Measurements from ENCODE around the gene MARCHF10. TPM values are rescaled to one million over a fixed set of nuclear protein-coding genes. Genes with fewer than 3 reads are reported as not detected.

The MARCHF10 gene
- total RNA-seq, 1 experiment from 2014 or later, result not detected

DNA sequence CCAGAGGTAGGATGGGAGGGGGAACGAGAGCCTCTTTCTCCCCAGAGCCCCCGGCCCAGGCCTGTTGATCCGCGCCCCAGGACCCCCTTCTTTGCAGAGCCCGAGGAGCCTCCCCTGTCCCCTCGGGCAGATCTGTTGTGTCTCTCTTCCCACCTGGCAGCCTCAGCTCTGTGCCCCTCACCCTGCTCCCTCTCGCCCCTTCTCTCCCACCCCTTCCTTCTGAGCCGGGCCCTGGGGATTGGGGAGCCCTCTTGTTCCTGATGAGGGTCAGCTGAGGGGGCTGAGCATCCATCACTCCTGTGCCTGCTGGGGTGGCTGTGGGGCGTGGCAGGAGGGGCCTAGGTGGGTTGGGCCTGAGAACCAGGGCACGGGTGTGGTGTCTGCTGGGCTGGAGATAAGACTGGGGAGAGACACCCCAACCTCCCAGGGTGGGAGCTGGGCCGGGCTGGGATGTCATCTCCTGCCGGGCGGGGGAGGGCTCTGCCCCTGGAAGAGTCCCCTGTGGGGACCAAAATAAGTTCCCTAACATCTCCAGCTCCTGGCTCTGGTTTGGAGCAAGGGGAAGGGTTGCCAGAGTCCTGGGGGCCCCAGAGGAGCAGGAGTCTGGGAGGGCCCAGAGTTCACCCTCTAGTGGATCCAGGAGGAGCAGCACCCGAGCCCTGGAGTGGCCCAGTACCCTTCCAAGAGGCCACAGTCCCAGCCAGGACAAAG is 115.2 kb downstream of the MARCHF10 start:
- H4K20me1 ChIP-seq (ENCODE audit: insufficient read depth), result no peaks in the 10 kb centered on the region
- no peak for TF ChIP-seq EGR1 (IDR thresholded peaks at IDR 0.05; ENCODE audit: low read depth)
- TF ChIP-seq YY1 (IDR thresholded peaks at IDR 0.05; ENCODE audit: extremely low read depth, insufficient replicate concordance, low read depth, low read length), result no peak
- no peak for TF ChIP-seq EZH2phosphoT487 (IDR thresholded peaks at IDR 0.05; ENCODE audit: borderline replicate concordance)
- no peak for TF ChIP-seq CEBPB (IDR thresholded peaks at IDR 0.05; ENCODE audit: low read depth)
- TF ChIP-seq, protein P1, sequence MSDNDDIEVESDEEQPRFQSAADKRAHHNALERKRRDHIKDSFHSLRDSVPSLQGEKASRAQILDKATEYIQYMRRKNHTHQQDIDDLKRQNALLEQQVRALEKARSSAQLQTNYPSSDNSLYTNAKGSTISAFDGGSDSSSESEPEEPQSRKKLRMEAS (IDR thresholded peaks at IDR 0.05), result no peak
- TF ChIP-seq, protein P2, sequence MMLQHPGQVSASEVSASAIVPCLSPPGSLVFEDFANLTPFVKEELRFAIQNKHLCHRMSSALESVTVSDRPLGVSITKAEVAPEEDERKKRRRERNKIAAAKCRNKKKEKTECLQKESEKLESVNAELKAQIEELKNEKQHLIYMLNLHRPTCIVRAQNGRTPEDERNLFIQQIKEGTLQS (IDR thresholded peaks at IDR 0.05), result no peak
- TF ChIP-seq SP1 (IDR thresholded peaks at IDR 0.05; ENCODE audit: low read depth), result no peak
- no peak for TF ChIP-seq SIN3A (IDR thresholded peaks at IDR 0.05; ENCODE audit: low read depth)
- no peak for TF ChIP-seq FOSL1 (IDR thresholded peaks at IDR 0.05; ENCODE audit: low read depth)
- TF ChIP-seq, protein P3, sequence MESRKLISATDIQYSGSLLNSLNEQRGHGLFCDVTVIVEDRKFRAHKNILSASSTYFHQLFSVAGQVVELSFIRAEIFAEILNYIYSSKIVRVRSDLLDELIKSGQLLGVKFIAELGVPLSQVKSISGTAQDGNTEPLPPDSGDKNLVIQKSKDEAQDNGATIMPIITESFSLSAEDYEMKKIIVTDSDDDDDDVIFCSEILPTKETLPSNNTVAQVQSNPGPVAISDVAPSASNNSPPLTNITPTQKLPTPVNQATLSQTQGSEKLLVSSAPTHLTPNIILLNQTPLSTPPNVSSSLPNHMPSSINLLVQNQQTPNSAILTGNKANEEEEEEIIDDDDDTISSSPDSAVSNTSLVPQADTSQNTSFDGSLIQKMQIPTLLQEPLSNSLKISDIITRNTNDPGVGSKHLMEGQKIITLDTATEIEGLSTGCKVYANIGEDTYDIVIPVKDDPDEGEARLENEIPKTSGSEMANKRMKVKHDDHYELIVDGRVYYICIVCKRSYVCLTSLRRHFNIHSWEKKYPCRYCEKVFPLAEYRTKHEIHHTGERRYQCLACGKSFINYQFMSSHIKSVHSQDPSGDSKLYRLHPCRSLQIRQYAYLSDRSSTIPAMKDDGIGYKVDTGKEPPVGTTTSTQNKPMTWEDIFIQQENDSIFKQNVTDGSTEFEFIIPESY (IDR thresholded peaks at IDR 0.05; ENCODE audit: extremely low read depth, insufficient replicate concordance, low read length), result no peak
- TF ChIP-seq ZFX (IDR thresholded peaks at IDR 0.05), result no peak
- TF ChIP-seq RAD21 (IDR thresholded peaks at IDR 0.05; ENCODE audit: low read depth), result peak; percentile 43
- no peak for TF ChIP-seq ZNF274 (IDR thresholded peaks at IDR 0.05; ENCODE audit: low read depth, low read length)
- TF ChIP-seq, protein P4, sequence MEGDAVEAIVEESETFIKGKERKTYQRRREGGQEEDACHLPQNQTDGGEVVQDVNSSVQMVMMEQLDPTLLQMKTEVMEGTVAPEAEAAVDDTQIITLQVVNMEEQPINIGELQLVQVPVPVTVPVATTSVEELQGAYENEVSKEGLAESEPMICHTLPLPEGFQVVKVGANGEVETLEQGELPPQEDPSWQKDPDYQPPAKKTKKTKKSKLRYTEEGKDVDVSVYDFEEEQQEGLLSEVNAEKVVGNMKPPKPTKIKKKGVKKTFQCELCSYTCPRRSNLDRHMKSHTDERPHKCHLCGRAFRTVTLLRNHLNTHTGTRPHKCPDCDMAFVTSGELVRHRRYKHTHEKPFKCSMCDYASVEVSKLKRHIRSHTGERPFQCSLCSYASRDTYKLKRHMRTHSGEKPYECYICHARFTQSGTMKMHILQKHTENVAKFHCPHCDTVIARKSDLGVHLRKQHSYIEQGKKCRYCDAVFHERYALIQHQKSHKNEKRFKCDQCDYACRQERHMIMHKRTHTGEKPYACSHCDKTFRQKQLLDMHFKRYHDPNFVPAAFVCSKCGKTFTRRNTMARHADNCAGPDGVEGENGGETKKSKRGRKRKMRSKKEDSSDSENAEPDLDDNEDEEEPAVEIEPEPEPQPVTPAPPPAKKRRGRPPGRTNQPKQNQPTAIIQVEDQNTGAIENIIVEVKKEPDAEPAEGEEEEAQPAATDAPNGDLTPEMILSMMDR (IDR thresholded peaks at IDR 0.05 in 2 of 3, conservative IDR thresholded peaks at IDR 0.05 in 1 of 3; ENCODE audit: borderline replicate concordance in 1 of 3, insufficient read depth in 1 of 3, low read depth in 2 of 3, low read length in 2 of 3), result peak in 2 of 3 experiments; percentile 65 to 74; a peak in 4 of 6 replicates
- no peaks in the 10 kb centered on the region for H3K36me3 ChIP-seq (ENCODE audit: control insufficient read depth in 1 of 2, insufficient read depth in 2 of 2, low read length in 2 of 2)
- H3K4me3 ChIP-seq (replicated peaks in 1 of 2; ENCODE audit: low read depth in 1 of 2, low read length in 2 of 2), result no peak overlapping the region
- no peak overlapping the region for H3K9ac ChIP-seq (ENCODE audit: low read length)
- H3K9me3 ChIP-seq (ENCODE audit: control insufficient read depth in 1 of 2, insufficient read depth in 1 of 2, low read depth in 1 of 2, low read length in 2 of 2), result no peaks in the 10 kb centered on the region
- DNase-seq (ENCODE audit: low read depth, low spot score) (no peak), ATAC-seq (peak; percentile 89)
- no TSS peak for BruUV-seq (replicated peaks)
- H3K27ac ChIP-seq (ENCODE audit: low read depth, low read length), result no peak overlapping the region
- H3K9me2 ChIP-seq (ENCODE audit: insufficient read depth), result no peaks in the 10 kb centered on the region
- intact Hi-C loops (cut with micrococcal nuclease), result no loop called here
- ChIA-PET RAD21 (ENCODE audit: low non-redundant PET in 1 of 2, low total read pairs in 2 of 2, uncharacterized antibody in 2 of 2, unreplicated experiment in 2 of 2) (no interaction called here), POLR2A (no interaction called here), CTCF (no interaction called here)
- no peaks in the 10 kb centered on the region for H3K27me3 ChIP-seq (ENCODE audit: insufficient read depth, low read length)
- H3K4me1 ChIP-seq (ENCODE audit: control insufficient read depth in 1 of 2, insufficient read depth in 2 of 2, low read length in 2 of 2), result peaks cover 0 to 11% of the 10 kb centered on the region in 2 experiments; a peak in 1 of 4 replicates
- no peaks in the 10 kb centered on the region for H3K79me2 ChIP-seq (ENCODE audit: insufficient read depth, low read length)
- no peak overlapping the region for H3K4me2 ChIP-seq (ENCODE audit: low read length)
- no peak overlapping the region for H2AFZ ChIP-seq (ENCODE audit: low read depth, low read length, poor library complexity, severe bottlenecking)
